Osteoblast (primary cell): Measurements from ENCODE around the gene TP53BP1. TPM values are rescaled to one million over a fixed set of nuclear protein-coding genes. Genes with fewer than 3 reads are reported as not detected.

Experiments used
- DNase-seq: peaks from one replicate; pipeline ENCODE4 v3.0.0; 2011; ENCODE audit warnings: low spot score, mixed read lengths; ENCODE audit not compliant: insufficient read length; ENCODE audit errors: missing footprints
- H2AFZ ChIP-seq: 2 replicates; pipeline ENCODE4 v1.6.0; 2011; ENCODE audit warnings: mild to moderate bottlenecking, low read length
- H3K27ac ChIP-seq: 2 replicates; pipeline ENCODE4 v1.5.1; 2011; ENCODE audit warnings: mild to moderate bottlenecking, low read depth, low read length, moderate library complexity
- H3K27me3 ChIP-seq: 2 replicates; pipeline ENCODE4 v1.6.0; 2012; ENCODE audit warnings: mild to moderate bottlenecking, control low read depth, inconsistent platforms, low read length, moderate library complexity; ENCODE audit not compliant: insufficient read depth
- H3K36me3 ChIP-seq: 2 replicates; pipeline ENCODE4 v1.5.1; 2011; ENCODE audit warnings: mild to moderate bottlenecking, low read length, control low read depth, moderate library complexity; ENCODE audit not compliant: insufficient read depth
- H3K4me1 ChIP-seq: 2 replicates; pipeline ENCODE4 v1.5.1; 2011; ENCODE audit warnings: mild to moderate bottlenecking, low read length, control low read depth, moderate library complexity; ENCODE audit not compliant: insufficient read depth
- H3K4me2 ChIP-seq: 2 replicates; pipeline ENCODE4 v1.6.0; 2011; ENCODE audit warnings: mild to moderate bottlenecking, low read length; ENCODE audit not compliant: insufficient read depth
- H3K4me3 ChIP-seq: fragments of 200-600 bp; sonication (generic); 3 replicates; pipeline ENCODE4 v1.5.1; 2012; ENCODE audit warnings: mild to moderate bottlenecking, low read length, inconsistent platforms; ENCODE audit not compliant: insufficient read depth
- H3K79me2 ChIP-seq: 2 replicates; pipeline ENCODE4 v1.6.0; 2012; ENCODE audit warnings: mild to moderate bottlenecking, low read length, control low read depth, inconsistent platforms; ENCODE audit not compliant: insufficient read depth
- H3K9me3 ChIP-seq: 2 replicates; pipeline ENCODE4 v1.5.1; 2011; ENCODE audit warnings: low read depth, low read length, control low read depth
- H4K20me1 ChIP-seq: 2 replicates; pipeline ENCODE4 v1.6.0; 2012; ENCODE audit warnings: mild to moderate bottlenecking, low read length, control low read depth; ENCODE audit not compliant: insufficient read depth
- total RNA-seq: library from RNA; depleted of rRNA; stranded (reverse); fragments of >200 nt; gene quantifications from 2 replicates; pipeline ENCODE4 v1.2.3, GENCODE V29; 2012
- TF ChIP-seq, protein P1 (sequence below): IDR thresholded peaks from 2 replicates; pipeline ENCODE4 v1.5.1; 2011; ENCODE audit warnings: mild to moderate bottlenecking, low read depth, low read length, moderate library complexity; ENCODE audit errors: extremely low read depth

The TP53BP1 gene
- total RNA-seq, 1 donor = 88.7 TPM

DNA sequence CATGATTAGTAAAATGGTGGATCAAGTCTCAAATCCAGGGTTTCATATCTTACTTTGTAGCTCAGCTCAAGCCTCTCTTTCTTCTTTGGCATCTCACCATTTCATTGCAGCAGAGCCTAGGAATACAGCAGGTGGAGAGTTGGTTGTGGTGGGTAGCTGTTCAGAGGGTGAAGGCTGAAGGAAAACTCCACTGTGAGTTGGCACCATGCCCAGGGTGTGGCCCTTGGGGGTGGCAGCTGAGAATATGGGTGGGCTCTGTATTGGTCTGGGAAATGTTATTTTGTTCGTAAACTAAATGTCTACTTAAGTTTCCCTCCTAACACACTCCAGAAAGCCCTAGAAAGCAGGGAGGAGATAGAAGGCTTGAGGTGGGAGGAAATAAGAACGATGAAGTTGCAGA lies 22.8 kb upstream of the TP53BP1 start:
- Histone ChIP-seq H3K4me2 (peak overlapping the region; percentile 97), H3K79me2 (peaks cover 41% of the 10 kb centered on the region), H3K9me3 (no peaks in the 10 kb centered on the region), H3K36me3 (peaks cover 9% of the 10 kb centered on the region), H3K4me1 (peaks cover 52% of the 10 kb centered on the region), H3K27me3 (no peaks in the 10 kb centered on the region), H4K20me1 (peaks cover 24% of the 10 kb centered on the region), H2AFZ (peak overlapping the region; percentile 54), H3K4me3 (peak overlapping the region; percentile 98), H3K27ac (peak overlapping the region; percentile 77)
- TF ChIP-seq, protein P1, sequence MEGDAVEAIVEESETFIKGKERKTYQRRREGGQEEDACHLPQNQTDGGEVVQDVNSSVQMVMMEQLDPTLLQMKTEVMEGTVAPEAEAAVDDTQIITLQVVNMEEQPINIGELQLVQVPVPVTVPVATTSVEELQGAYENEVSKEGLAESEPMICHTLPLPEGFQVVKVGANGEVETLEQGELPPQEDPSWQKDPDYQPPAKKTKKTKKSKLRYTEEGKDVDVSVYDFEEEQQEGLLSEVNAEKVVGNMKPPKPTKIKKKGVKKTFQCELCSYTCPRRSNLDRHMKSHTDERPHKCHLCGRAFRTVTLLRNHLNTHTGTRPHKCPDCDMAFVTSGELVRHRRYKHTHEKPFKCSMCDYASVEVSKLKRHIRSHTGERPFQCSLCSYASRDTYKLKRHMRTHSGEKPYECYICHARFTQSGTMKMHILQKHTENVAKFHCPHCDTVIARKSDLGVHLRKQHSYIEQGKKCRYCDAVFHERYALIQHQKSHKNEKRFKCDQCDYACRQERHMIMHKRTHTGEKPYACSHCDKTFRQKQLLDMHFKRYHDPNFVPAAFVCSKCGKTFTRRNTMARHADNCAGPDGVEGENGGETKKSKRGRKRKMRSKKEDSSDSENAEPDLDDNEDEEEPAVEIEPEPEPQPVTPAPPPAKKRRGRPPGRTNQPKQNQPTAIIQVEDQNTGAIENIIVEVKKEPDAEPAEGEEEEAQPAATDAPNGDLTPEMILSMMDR = no peak
- DNase-seq = peak; percentile 37

DNA sequence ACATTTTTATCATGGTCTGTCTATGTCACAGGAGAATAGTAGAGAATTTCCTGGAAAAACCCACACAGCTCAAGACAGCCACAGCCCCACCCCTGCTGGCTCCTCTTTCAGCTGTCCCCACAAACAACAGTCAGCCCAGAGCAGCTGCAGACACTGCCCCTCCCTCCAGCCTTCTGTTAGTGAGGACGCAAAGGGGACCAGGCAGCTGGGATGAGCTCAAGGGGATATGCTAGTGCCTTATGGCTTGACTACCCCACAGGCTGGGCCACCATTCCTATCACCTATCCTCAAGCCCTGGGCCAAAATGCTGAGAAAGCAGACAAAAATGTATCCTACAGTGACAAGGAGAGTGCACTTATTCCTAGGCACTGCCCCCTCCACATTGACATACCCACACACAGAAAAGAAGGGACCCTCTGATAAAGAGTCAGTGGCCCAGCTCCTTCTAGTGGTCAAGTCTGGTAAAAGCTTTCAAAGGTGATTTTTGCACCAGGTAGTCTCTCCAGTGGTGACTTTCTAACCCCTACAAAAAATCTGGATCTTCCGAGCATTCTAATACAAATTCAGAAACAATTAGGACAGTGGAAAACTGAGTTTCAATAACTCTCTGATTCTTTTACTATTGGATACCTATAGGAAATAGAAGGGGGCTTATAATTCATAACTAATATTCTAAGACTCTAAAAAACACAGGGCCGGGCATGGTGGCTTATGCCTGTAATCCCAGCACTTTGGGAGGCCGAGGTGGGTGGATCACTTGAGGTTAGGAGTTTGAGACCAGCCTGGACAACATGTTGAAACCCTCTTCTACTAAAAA lies 21.5 kb upstream of the TP53BP1 start:
- peak; percentile 73 for DNase-seq
- Histone ChIP-seq H3K27ac (peak overlapping the region; percentile 77), H3K79me2 (peaks cover 28% of the 10 kb centered on the region), H3K4me2 (peak overlapping the region; percentile 67), H3K9me3 (no peaks in the 10 kb centered on the region), H2AFZ (peak overlapping the region; percentile 80), H3K36me3 (no peaks in the 10 kb centered on the region), H4K20me1 (peaks cover 11% of the 10 kb centered on the region), H3K27me3 (no peaks in the 10 kb centered on the region), H3K4me3 (no peak overlapping the region), H3K4me1 (peaks cover 60% of the 10 kb centered on the region)
- TF ChIP-seq, protein P1 = peak; percentile 62

DNA sequence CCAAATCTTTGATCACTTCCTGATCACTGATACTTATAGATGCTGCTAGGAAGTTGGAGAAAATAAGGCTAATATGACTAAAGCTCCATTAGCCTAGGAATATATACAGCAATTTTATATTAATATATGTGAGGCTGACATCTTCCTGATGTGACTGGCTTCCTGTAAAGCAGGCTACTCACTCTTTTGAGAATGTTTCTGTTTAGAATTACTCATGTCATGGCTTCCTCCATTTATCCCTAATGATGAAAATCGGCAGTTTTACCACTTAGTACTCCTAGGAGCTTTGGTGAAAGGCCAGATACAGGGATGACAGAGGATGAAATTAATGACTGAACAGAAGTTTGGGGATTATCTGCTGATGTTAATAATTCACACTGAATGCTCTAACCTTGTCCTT lies 20.6 kb upstream of the TP53BP1 start:
- Histone ChIP-seq H3K79me2 (peaks cover 19% of the 10 kb centered on the region), H3K36me3 (no peaks in the 10 kb centered on the region), H3K4me3 (no peak overlapping the region), H3K4me1 (peaks cover 60% of the 10 kb centered on the region), H4K20me1 (peaks cover 2% of the 10 kb centered on the region), H3K4me2 (peak overlapping the region; percentile 67), H2AFZ (peak overlapping the region; percentile 80), H3K9me3 (no peaks in the 10 kb centered on the region), H3K27me3 (no peaks in the 10 kb centered on the region), H3K27ac (peak overlapping the region; percentile 77)
- TF ChIP-seq, protein P1 = no peak
- no peak for DNase-seq
